ENCODE data around the gene FN3K.

- TF ChIP-seq POLR2A (IDR thresholded peaks at IDR 0.05) (no peak), CTCF (IDR thresholded peaks at IDR 0.05) (no peak)
Measured at GRCh38 chr17:82753201-82753464, 17.7 kb downstream of the FN3K start.

Data from testis (tissue), 2 donors.